HEK293 (cell line): ENCODE measurements around the gene ZNF423.

Experiments used
- CTCF ChIA-PET: fragments of 350-600 bp; formaldehyde crosslinking; extraction: SDS; loops from one replicate; lab custom pipeline; 2021; ENCODE audit warnings: antibody characterized with exemption; lab: Yijun Ruan, JAX
- POLR2A ChIA-PET: fragments of 300-600 bp; formaldehyde crosslinking; extraction: SDS; loops from one replicate; lab custom pipeline; 2020; ENCODE audit warnings: antibody characterized with exemption, inconsistent platforms; lab: Yijun Ruan, JAX
- H3K27ac ChIP-seq: fragments of 200-500 bp; sonication (Bioruptor generic); 2 replicates; pipeline ENCODE4 v1.5.1; 2014; ENCODE audit warnings: low read depth, low read length, control low read depth, inconsistent platforms; ENCODE audit errors: extremely low read depth
- H3K36me3 ChIP-seq, 2 experiments: fragments of 200-500 bp in 1 of 2; sonication (Bioruptor generic) in 1 of 2; 1 replicate in 1 of 2; 2 replicates in 1 of 2; pipeline ENCODE4 v1.5.1; 2014 to 2017; ENCODE audit warnings: inconsistent platforms in 2 of 2, low read length in 2 of 2; ENCODE audit not compliant: control insufficient read depth in 2 of 2, insufficient read depth in 1 of 2
- H3K4me1 ChIP-seq: fragments of 200-500 bp; sonication (Bioruptor generic); 2 replicates; pipeline ENCODE4 v1.5.1; 2014; ENCODE audit warnings: mild to moderate bottlenecking, low read length, inconsistent platforms; ENCODE audit not compliant: control insufficient read depth, insufficient read depth
- H3K4me3 ChIP-seq: 2 replicates; pipeline ENCODE4 v1.5.1; 2011; ENCODE audit warnings: low read depth, mild to moderate bottlenecking, control low read depth, low read length, moderate library complexity
- H3K9me3 ChIP-seq: fragments of 200-500 bp; sonication (Bioruptor generic); 2 replicates; pipeline ENCODE4 v1.5.1; 2014; ENCODE audit warnings: low read depth, low read length, inconsistent platforms; ENCODE audit not compliant: control insufficient read depth, insufficient read depth
- RBAK ChIP-seq: fragments of 450-650 bp; formaldehyde crosslinking; IDR thresholded peaks from 2 replicates; pipeline ENCODE4 v1.5.1; 2016; ENCODE audit warnings: missing biosample characterization, missing genetic modification characterization
- SETDB1 ChIP-seq: IDR thresholded peaks from one replicate; pipeline ENCODE4 v1.6.1; 2017; ENCODE audit warnings: mild to moderate bottlenecking, low read length, moderate library complexity, mixed read lengths; ENCODE audit not compliant: insufficient read length
- ZBTB7A ChIP-seq: fragments of 450-650 bp; formaldehyde crosslinking; IDR thresholded peaks from 2 replicates; pipeline ENCODE4 v1.5.1; 2016; ENCODE audit warnings: low read depth, missing biosample characterization, missing genetic modification characterization
- ZBTB8A ChIP-seq: fragments of 450-650 bp; formaldehyde crosslinking; IDR thresholded peaks from 2 replicates; pipeline ENCODE4 v1.5.1; 2016; ENCODE audit warnings: missing biosample characterization, missing genetic modification characterization
- ZIC2 ChIP-seq: fragments of 450-650 bp; formaldehyde crosslinking; IDR thresholded peaks from 2 replicates; pipeline ENCODE4 v1.5.1; 2016; ENCODE audit warnings: missing biosample characterization, missing genetic modification characterization
- ZNF121 ChIP-seq: fragments of 450-650 bp; formaldehyde crosslinking; IDR thresholded peaks from 2 replicates; pipeline ENCODE4 v1.5.1; 2016; ENCODE audit warnings: missing biosample characterization, missing genetic modification characterization
- ZNF138 ChIP-seq: fragments of 450-650 bp; formaldehyde crosslinking; IDR thresholded peaks from 2 replicates; pipeline ENCODE4 v1.5.1; 2016; ENCODE audit warnings: missing biosample characterization, missing genetic modification characterization, borderline replicate concordance
- ZNF24 ChIP-seq: fragments of 450-650 bp; formaldehyde crosslinking; IDR thresholded peaks from 2 replicates; pipeline ENCODE4 v1.5.1; 2016; ENCODE audit warnings: missing biosample characterization, missing genetic modification characterization
- ZNF292 ChIP-seq: fragments of 450-650 bp; formaldehyde crosslinking; IDR thresholded peaks from 2 replicates; pipeline ENCODE4 v1.5.1; 2016; ENCODE audit warnings: low read depth, missing biosample characterization, missing genetic modification characterization, borderline replicate concordance
- ZNF335 ChIP-seq: fragments of 450-650 bp; formaldehyde crosslinking; conservative IDR thresholded peaks from 2 replicates; pipeline ENCODE4 v1.5.1; 2016; ENCODE audit warnings: missing biosample characterization, missing genetic modification characterization
- ZNF354C ChIP-seq: fragments of 450-650 bp; formaldehyde crosslinking; IDR thresholded peaks from 2 replicates; pipeline ENCODE4 v1.5.1; 2016; ENCODE audit warnings: missing biosample characterization, missing genetic modification characterization, low read depth, borderline replicate concordance
- ZNF664 ChIP-seq: fragments of 450-650 bp; formaldehyde crosslinking; IDR thresholded peaks from 2 replicates; pipeline ENCODE4 v1.5.1; 2016; ENCODE audit warnings: missing biosample characterization, missing genetic modification characterization
- ZNF747 ChIP-seq: fragments of 450-650 bp; formaldehyde crosslinking; IDR thresholded peaks from 2 replicates; pipeline ENCODE4 v1.5.1; 2016; ENCODE audit warnings: missing biosample characterization, missing genetic modification characterization
- ZNF792 ChIP-seq: fragments of 450-650 bp; formaldehyde crosslinking; IDR thresholded peaks from 2 replicates; pipeline ENCODE4 v1.5.1; 2016; ENCODE audit warnings: missing biosample characterization, missing genetic modification characterization
- ZNF830 ChIP-seq: fragments of 450-650 bp; IDR thresholded peaks from 2 replicates; pipeline ENCODE4 v1.5.0; 2018; ENCODE audit warnings: missing biosample characterization, missing genetic modification characterization, low read depth, mild to moderate bottlenecking, moderate library complexity
- TF ChIP-seq, protein P1 (sequence below): fragments of 450-650 bp; formaldehyde crosslinking; IDR thresholded peaks from 2 replicates; pipeline ENCODE4 v1.5.1; 2016; ENCODE audit warnings: missing biosample characterization, missing genetic modification characterization
- TF ChIP-seq, protein P2 (sequence below): IDR thresholded peaks from 2 replicates; pipeline ENCODE4 v1.6.1; 2011; ENCODE audit warnings: mild to moderate bottlenecking, low read depth, low read length, borderline replicate concordance

ZNF423 gene

DNA sequence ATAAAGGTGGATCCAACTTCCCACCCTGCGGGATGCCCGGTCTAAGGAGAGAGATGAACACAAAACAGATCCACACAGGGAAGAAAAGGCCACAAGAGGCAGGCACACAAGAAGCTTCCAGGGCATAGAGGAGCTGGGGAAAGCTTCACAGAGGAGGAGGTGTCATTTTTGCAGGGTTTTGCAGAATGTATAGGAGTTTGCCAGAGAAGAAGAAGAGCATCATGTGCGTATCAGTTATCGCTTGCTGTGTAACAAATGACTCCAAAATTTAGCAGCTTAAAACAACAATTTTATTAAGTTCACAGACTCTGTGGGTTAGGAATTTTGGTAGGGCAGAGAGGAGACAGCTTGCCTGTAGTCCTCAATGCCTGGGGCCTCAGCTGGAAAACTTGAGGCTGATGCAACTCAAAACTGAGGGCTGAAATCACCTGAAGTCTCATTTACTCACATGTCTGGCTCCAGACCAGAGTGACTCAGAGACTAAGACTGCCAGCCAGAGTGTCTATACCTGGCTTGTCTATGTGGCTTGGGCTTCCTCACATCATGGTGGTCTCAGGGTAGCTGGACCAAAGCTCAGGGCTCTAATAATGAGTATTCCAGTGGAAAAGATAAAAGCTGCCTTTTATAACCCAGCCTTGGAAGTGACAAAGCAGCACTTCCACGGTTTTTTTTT is 33.9 kb upstream of the ZNF423 start (continued):
- peak; percentile 73 for TF ChIP-seq RBAK (tag by site-specific recombination)
- TF ChIP-seq, protein P1, sequence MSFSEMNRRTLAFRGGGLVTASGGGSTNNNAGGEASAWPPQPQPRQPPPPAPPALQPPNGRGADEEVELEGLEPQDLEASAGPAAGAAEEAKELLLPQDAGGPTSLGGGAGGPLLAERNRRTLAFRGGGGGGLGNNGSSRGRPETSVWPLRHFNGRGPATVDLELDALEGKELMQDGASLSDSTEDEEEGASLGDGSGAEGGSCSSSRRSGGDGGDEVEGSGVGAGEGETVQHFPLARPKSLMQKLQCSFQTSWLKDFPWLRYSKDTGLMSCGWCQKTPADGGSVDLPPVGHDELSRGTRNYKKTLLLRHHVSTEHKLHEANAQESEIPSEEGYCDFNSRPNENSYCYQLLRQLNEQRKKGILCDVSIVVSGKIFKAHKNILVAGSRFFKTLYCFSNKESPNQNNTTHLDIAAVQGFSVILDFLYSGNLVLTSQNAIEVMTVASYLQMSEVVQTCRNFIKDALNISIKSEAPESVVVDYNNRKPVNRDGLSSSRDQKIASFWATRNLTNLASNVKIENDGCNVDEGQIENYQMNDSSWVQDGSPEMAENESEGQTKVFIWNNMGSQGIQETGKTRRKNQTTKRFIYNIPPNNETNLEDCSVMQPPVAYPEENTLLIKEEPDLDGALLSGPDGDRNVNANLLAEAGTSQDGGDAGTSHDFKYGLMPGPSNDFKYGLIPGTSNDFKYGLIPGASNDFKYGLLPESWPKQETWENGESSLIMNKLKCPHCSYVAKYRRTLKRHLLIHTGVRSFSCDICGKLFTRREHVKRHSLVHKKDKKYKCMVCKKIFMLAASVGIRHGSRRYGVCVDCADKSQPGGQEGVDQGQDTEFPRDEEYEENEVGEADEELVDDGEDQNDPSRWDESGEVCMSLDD (tag by site-specific recombination): no peak
- TF ChIP-seq ZNF121 (tag by site-specific recombination): no peak
- TF ChIP-seq SETDB1: peak; percentile 53
- TF ChIP-seq, protein P2, sequence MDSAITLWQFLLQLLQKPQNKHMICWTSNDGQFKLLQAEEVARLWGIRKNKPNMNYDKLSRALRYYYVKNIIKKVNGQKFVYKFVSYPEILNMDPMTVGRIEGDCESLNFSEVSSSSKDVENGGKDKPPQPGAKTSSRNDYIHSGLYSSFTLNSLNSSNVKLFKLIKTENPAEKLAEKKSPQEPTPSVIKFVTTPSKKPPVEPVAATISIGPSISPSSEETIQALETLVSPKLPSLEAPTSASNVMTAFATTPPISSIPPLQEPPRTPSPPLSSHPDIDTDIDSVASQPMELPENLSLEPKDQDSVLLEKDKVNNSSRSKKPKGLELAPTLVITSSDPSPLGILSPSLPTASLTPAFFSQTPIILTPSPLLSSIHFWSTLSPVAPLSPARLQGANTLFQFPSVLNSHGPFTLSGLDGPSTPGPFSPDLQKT: no peak
- no peak for TF ChIP-seq ZBTB7A (tag by site-specific recombination)
- TF ChIP-seq ZNF792: no peak
- TF ChIP-seq ZNF138 (tag by site-specific recombination): no peak

DNA sequence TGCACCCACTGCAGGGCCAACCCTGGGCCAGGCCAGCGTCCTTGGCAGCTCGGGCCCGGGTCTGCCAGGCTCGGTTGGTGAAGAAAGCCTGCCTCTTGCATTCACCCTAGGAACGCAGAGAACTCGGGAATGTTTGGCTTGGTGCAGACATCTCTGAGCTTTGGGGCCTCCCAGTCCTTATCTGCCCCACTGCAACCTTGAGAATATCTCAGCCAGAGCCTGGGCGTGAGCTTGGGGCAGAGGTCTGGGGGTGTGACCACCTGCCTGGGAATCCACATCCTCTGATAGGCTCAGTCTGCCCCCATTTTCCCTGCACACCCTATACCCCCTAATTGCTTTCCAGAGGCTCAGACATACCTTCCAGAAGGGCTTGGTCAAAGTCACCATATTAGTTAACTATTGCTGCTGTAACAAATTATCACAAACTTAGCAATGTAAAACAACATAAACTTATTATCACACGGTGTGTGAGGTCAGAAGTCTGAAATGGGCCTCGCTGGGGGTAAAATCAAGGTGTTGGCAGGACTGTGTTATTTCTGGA is 30.7 kb upstream of the ZNF423 start:
- Histone ChIP-seq H3K27ac (no peak overlapping the region), H3K4me1 (no peaks in the 10 kb centered on the region), H3K9me3 (no peaks in the 10 kb centered on the region; the same call in 1 of the 2 replicates), H3K36me3 (no peaks in the 10 kb centered on the region), H3K4me3 (no peak overlapping the region)
- TF ChIP-seq ZNF830 (tag by site-specific recombination): no peak
- TF ChIP-seq ZBTB8A: no peak
- TF ChIP-seq ZNF24 (tag by site-specific recombination): no peak
- TF ChIP-seq ZNF292 (tag by site-specific recombination): no peak
- no peak for TF ChIP-seq ZNF664 (tag by site-specific recombination)
- no peak for TF ChIP-seq ZNF354C
- POLR2A ChIA-PET: no interaction called here
- CTCF ChIA-PET: interaction anchor here (1.4 kb wide), 1 partner anchor 10 kb away, joined by 3 read pairs; no protein-coding TSS in a partner anchor

DNA sequence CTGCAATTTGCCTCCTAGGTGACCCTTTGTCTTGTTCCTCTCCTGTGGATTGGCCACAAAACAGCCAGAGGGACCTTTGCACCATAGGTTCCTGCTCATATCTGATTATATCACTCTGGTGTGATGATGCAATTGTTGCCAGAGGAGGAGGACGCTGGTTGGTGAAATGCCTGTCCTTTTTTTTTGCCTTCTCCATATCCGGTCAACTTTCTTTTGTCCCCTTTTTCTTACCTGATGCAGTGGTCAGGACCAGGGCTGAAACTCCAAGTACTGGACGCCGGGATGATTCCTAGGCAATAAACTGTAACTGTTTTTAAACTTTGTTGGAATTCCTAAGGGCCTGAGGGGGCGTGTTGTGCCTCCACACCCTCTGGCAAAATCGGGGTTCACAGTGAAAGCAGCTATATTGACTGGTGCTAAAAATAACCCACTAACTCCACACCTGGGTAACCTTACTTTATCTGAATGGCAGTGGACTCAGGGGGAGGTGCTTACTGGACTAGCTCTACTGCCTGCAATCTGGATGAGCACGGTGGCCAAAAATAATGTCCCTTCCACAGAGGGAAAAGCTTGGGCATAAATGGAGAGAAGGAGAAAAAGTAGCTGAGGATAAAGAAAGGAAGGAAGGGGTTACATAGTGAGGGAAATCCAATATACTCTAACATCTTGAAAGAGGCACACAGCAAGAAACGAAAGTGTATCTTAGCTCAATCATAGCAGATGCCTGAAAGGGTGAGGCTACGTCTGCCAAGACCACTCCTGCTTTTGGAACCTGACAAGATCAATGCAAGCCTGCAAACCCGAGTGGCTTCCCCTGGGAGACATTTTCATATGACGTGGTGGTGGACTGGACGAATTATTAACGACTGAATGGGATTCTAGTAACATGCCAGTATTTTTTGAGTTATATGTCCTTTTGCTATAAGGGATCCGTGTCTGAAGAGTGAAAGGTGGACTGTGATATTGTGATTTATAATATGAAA is 28.4 kb upstream of the ZNF423 start:
- Histone ChIP-seq H3K4me3 (no peak overlapping the region), H3K9me3 (no peaks in the 10 kb centered on the region), H3K4me1 (no peaks in the 10 kb centered on the region), H3K27ac (no peak overlapping the region), H3K36me3 (no peaks in the 10 kb centered on the region)
- TF ChIP-seq ZNF335 (tag by site-specific recombination): peak; percentile 67
- no peak for TF ChIP-seq ZNF747 (tag by site-specific recombination)
- peak; percentile 22; the same call in 1 of the 2 replicates for TF ChIP-seq ZIC2 (tag by site-specific recombination)
- ChIA-PET CTCF (interaction anchor here (0.6 to 1.6 kb wide), 5 partner anchors 8 to 487 kb away, joined by 3 to 4 read pairs (median 3); no protein-coding TSS in a partner anchor), POLR2A (no interaction called here)
